HG03159 (cell line): ENCODE data around the gene LYZL1.
"Not testable (repeated sequence)": the region's sequence is repeated elsewhere in the genome, so short reads cannot be mapped to it uniquely, and the experiment has no call there.

Experiments
- ATAC-seq: cut with Tn5 transposase; IDR thresholded peaks from one replicate; pipeline ENCODE4 v1.9.1; 2021; ENCODE audit warnings: mild to moderate bottlenecking, moderate library complexity; ENCODE audit not compliant: unreplicated experiment

LYZL1 gene

DNA sequence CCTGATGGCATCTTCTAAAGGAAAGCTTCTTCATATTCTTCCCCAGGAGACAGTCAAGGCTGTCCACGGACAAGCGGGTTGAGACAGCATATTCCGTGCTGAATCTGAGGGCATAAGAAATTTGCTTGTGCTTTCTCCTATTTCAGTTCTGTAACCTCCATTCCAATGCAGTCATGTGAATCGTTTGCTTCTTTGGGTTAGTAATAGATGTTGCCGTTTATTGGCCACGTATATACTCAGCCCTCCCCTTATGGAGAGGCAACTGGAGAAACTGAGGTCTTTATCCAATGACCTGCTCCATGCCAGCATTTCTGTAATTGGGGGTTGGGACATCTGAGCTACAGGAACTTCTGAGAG lies 38.9 kb downstream of the LYZL1 start:
- no peak for ATAC-seq

DNA sequence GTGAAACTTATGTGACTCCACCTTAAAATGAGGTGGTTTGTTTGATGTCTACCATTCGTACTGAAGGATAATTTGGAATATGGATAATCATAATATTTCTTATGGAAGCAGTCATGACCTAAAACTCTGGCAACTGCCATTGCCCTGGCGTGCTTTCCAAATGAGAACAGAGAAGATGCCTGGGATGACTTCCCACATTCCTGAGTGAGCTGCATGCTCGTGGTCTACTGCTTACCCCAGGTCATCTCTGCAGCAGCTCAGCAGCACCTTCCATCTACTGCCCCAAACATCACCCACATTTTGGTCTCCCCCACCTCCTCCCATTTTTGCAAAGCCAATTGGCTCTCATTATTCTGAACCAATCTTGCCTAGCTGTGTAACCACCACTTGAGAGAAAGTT lies 40.1 kb downstream of the LYZL1 start:
- ATAC-seq = no peak

DNA sequence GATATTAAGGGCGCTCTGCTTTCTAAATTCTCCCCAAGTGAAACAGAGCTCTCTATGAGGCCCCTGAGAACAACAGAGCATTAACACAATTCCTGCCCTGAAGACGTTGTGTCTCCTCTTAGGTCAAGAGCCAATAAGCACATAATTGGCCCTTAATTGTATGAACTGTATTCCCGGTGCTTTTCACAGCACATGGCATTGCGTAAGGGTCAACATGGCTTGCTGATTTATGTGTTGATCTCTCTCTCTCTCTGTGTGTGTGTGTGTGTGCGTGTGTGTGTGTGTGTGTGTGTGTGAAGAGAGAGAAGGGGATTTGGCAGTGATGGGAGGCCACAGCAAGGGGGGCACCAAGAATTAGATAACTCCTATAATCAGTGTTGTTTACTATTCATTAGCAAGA lies 40.5 kb downstream of the LYZL1 start:
- no peak for ATAC-seq

DNA sequence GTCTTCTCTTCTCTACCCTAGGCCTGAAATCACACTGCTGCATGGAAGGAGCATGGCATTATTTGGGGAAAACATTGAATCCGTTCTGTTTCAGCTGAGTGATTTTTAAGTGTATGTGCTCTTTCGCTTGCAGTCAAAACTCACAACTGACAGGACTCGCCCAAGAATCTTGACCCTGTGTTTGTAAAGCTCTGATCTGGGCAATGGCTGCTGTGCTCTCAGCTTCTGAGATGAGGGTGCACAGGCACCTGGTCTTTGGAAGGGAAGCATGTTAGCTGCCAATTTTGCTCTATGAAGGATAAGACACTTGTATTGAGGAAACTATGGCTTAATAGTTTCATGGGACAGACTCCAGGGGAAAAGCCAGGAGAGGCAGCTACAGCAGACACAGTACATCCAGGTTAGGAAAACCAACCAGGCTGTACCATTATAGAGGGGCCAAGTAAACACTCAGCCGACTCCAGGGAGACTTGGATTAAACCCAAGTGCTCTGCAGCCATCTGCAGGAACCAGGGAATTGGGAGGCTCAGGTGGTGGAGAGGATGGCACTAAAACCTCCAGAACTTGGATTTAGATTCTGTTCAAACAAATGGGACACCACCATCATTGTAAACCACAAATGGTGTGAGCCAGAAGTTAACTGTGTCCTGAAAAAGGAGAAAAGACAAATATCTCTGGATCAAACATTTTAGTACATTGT lies 43.3 kb downstream of the LYZL1 start:
- ATAC-seq = no peak

DNA sequence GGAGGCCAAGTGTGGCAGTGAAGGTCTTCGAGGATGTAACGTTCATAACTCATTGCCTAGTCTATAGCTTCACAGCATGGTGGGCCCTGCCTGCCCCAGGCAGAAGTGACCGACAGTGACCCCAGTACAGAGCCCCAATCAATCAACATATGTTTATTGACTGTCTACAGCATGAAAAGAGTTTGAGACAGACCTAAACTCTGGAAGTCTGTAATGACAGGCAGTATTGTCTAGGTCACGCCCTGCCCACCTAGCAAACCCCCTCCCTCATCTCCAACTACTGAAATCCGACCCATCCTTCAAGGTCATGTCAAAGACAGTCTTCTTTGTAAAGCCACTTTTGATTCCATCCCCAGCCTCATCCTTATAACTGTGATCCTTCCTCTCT lies 43.9 kb downstream of the LYZL1 start:
- no peak for ATAC-seq

DNA sequence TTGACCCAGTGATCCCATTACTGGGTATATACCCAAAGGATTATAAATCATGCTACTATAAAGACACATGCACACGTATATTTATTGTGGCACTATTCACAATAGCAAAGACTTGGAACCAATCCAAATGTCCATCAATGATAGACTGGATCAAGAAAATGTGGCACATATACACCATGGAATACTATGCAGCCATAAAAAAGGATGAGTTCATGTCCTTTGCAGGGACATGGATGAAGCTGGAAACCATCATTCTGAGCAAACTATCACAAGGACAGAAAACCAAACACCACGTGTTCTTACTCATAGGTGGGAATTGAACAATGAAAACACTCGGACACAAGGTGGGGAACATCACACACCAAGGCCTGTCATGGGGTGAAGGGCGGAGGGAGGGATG lies 48.7 kb downstream of the LYZL1 start:
- not testable (repeated sequence) for ATAC-seq

DNA sequence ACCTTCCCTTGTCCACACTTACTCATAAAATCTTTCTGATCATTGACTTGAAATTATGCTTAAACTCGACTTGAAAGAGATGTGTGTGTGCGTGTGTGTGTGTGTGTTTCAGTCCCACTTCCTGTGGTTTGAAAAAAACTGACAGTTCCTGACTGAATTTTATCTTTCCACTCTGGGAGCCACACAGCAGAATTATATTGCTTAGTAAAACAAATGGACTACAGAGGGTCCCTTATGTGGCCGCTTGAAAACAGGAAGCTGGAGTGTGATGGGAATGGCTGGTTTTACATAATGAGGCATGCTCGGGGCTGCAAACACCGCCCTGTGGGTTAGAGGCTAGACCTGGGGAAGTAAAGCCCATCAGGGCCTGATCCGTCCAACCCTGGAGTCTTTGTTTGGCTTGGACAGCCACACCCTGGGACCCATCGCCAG lies 54.8 kb downstream of the LYZL1 start:
- no peak for ATAC-seq

DNA sequence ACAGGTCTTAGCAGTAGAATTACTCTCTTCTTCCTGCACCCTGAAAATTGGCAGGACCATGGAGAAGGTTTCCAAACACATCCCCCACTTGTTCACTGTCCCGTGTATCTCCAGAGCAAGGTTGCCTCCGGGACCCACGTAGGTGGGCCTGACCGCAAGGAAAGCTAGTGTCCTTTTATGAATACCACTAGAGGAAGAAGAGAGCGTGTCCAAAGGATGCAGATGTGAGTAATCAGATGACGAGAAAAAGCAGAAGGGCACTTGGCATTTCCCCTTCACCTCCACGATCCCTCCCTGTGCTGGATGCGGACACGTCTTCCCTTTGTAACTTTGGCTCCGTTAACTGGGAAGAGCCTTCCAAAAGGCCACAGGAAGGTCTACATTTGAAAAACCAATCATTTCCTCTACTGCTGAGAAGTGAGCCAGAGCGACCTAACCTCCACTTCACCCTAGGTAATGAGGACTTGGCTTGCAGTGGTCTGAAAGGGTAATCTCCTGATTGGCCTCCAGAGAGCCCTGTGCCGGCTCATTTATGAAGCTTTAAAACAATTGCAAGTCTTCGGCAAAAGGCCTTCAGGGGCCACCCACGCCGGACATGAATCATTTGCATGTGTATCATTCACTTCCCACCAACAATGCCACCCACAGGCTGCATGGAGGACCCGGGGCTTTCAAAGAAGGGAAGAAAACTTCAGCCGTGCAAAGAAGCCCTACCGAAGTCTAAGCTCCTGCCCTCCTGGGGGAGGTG lies 55.4 kb downstream of the LYZL1 start:
- ATAC-seq = no peak

DNA sequence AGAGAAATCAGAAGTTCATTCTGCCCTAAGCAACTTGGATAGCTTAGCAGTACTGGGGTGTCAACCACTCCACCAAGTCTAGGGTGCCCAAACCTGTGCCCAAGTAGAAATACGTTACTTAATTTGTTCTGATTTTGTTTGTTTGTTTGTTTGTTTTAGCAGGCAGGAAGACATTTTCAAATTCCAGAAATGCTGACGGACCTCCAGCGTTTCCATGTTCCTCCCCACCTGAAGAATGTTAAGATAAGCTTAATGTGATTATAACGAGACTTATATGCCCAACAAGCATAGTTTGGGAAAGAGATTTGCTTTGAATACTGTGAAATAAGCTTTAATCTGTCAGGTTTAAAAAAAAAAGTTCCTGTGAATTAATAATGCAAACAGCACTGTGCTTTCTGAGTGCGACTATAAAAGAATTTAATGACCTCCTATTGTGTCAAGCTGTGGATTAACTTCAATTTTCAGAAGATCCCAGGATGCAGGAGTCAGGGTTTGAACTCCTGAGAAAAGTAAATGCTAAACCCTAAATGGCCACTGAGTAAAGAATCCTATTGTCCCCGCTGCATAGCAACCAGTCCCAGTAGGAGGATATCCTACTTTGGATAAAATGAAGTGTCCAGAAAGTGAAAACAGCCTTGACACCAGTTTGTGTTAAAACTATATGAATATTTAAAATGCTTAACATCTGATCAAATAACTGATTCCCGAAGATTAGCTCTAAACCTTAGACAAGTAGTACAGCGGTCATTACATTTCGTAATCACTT lies 56.5 kb downstream of the LYZL1 start:
- ATAC-seq = no peak

DNA sequence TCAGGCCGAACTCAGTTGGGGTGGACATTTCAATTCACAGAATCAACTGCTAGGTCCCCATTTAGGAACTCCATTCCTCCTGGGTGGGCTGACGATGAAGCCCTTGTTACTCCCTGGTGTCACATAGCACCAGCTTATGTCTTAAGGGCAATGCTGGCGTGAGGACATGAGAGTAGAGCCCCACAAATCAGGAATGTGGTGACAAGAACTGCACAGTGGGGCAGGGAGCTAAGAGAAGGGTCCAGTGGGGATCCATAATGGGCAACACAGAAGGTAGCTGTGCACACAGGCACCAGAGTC lies 57.0 kb downstream of the LYZL1 start:
- no peak for ATAC-seq

DNA sequence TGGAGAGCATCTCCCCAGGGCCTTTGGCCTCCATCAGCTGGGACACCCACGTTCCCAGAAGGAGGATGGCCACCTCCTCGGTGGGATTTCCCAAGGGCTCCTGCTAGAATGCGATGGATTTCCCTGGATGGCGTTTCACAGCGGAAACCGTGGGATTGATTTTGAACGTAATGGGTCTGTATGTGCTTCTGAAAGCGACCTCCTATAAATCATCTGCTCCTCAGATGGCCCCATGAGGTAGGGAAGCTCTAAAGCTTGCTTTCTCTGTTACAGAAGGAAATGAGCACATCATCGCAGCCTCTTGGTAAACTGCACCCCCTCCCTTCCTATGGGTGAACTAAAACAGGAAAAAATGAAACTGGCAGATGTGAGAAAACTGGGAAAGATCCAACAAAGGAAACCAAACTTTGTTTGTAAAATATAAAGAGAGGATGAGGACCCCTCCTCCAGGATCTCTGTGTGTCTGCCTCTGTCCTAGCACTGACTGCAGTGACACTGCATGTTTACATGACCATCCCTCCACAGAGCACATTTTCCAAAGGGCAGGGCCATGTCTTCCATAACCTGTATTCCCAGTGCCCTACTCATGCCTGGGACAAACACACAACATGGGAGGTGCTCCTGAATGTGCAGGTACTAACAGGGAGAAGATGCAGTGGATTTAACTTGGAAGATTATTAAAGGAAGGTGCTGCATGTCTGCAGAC lies 57.6 kb downstream of the LYZL1 start:
- no peak for ATAC-seq

DNA sequence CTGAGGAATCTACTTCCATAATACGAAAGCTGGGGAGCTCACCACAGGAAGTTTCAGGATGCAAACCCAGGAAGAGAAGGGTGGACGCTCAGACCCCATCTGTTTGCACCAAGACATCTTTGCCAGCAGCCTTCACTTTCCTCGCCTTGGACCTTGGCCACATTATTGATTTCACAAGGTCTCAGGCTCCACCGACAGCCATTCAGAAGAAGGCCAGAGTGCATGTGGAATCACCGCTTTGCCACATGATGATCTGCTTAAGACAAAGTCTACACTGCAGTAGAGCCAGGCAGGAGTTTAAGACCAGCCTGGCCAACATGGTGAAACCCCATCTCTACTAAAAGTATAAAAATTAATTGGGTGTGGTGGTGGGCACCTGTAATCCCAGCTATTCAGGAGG lies 60.0 kb downstream of the LYZL1 start:
- ATAC-seq = no peak

DNA sequence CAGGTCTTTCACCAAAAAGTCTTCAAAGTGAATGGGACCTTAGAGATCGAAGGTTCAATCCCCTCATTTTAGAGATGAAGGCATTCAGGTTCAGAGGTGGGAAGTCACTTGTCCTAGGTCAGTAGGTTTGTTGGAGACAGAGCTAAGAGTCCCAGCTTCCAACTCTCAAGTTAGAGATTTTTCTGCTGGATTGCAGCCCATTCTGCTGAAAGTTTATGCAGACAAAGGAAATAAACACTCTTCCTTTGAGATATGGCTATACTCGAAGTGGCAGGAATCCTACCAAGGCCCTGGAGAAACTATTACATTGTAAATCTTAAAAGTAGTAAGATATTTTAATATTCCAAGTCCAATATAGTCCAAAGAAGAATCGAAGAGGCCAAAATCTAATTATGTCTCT lies 64.4 kb downstream of the LYZL1 start:
- ATAC-seq = no peak

DNA sequence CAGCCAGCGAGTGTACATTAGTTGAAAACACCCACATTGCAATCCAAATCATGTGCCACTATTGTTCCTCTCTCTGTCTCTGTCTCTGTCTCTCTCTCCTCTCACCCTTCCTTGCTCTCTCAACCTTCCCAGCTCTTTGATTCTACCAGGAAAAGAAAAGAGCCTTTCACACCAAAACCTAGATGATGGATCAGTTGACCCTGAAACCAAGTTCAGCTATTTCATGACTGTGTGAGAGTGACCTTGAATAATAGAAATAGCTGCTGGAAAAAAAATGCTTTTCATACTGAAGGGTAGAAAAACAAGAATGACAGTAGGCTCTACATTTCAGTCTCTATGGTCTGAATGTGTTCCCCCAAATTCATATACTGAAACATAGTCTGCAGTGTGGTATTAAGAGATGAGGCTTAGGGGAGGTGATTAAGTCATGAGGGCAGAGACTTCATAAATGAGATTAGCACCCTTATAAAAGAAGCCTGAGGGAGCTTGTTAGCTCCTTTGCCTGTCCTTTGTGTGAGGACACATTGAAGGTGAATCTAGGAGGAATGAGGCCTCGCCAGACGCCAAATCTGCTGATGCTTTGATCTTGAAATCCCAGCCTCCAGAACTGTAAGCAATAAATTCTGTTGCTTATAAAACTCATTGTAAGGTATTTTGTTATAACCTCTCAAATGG lies 65.2 kb downstream of the LYZL1 start:
- no peak for ATAC-seq

DNA sequence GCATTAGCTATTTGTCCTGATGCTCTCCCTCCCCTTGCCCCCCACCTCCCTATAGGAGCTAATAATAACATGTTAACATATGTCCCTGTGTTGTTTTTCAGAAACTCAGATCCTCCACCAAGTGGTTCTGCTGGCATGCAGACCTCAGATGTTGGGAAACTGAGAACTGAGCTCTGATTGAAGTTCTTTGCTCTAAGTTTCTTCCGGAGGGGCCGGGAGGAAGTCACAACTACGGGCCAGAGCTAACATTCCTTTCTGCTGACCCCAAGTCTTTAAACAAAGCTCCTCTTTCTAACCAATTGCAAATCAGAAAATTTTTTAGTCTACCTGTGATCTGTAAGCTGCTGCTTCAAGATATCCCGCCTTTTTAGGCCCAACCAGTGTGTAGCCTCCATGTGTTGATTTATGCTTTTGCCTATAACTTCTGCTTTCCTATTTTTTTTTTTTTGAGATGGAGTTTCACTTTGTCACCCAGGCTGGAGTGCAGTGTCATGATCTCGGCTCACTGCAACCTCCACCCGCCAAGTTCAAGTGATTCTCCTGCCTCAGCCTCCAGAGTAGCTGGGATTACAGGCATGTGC lies 66.6 kb downstream of the LYZL1 start:
- ATAC-seq = no peak

DNA sequence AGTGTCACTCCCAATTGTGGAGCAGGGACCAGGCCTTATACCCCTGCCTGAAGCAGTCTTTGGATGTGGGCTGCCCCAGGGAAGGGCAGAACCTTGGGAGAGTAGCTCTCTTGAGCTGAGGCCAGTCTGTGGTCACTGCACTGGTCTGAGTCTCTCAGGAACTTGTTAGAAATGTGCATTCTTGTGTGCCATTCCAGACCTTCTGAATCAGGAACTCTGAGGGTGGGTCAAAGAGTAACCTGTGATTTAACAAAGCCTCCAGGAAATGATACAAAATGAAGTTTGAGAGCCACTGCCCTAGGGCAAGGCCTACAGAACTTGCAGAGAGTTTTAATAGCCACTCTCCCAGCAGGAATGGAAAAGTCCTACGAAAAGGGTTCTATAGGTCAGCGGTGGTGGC lies 68.1 kb downstream of the LYZL1 start:
- no peak for ATAC-seq

DNA sequence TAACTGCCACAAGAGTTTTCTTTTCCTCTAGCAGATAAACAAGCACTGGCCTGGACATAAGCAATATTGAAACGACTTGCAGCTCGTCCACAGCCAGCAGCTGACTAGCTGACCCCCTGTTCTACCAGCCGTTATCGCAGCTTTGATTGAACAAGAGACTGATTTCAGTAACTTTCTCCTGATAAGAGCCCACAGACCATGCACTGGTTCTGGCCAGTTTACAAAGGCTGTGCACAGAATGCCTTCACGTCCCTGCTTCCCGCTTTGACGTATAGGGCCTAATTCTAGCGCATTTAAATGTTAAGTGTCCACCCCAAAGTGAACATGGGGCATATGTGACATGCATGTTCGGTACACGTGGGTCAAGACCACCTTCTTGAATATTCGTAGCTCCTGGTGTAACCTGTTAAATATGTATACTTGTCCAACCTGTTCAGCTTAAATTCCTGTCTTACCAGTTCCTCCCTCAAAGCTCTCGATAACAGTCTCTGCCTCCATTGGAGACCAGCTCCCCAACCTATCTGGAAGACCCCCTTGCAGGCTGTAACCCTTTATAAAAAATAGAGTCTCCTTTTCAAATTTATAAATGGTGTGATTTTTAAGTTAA lies 69.2 kb downstream of the LYZL1 start:
- no peak for ATAC-seq

DNA sequence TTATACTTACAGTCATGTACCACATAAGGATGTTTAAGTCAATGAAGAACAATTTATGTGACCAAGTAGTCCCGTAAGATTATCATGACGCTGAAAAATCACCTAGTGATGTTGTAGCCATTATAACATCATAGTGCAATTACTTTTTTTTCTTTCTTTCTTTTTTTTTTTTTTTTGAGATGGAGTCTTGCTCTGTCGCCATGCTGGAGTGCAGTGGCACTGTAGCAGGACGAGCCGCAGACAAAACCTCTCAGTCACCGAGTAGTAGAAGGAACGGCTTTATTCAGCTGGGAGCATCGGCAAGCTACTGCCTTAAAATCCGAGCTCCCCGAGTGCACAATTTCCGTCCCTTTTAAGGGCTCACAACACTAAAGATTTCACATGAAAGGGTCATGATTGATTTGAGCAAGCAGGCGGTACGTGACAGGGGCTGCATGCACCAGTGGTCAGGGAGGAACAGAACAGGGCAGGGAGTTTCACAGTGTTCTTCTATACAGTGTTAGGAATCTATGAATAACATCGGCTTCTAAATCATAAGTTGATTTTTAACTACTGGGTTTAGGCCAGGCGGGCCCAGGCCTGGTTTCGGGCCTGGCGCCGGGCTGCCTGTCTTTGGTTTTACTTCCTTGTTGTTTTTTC lies 71.5 kb downstream of the LYZL1 start:
- not testable (repeated sequence) for ATAC-seq
